PC-9 (cell line): Measurements from ENCODE around the gene CLDN4. TPM values are rescaled to one million over a fixed set of nuclear protein-coding genes. Genes with fewer than 3 reads are reported as not detected.

Experiments used
- BruUV-seq: library from RNA; stranded (reverse); fragments of 400-500 nt; replicated peaks from 2 replicates; lab custom pipeline; 2021; lab: Mats Ljungman, UMichigan
- CTCF ChIA-PET: fragments of 300-600 bp; sonication (Branson Sonifier 250); formaldehyde crosslinking; loops from one replicate; lab custom pipeline; 2022; ENCODE audit warnings: antibody characterized with exemption; lab: Charles Lee
- POLR2A ChIA-PET: fragments of 300-600 bp; sonication (Branson Sonifier 250); formaldehyde crosslinking; loops from one replicate; lab custom pipeline; 2022; ENCODE audit warnings: antibody characterized with exemption; ENCODE audit not compliant: unreplicated experiment; lab: Charles Lee
- DNase-seq, 2 experiments: peaks; one replicate each; pipeline versions ENCODE4 v3.0.0 to v3.0.0-alpha.2; 2015 to 2022; ENCODE audit warnings: mixed read lengths in 1 of 2
- H2AFZ ChIP-seq: fragments of 200-600 bp; sonication (generic); 2 replicates; pipeline ENCODE4 v1.8.1; 2017; ENCODE audit warnings: antibody characterized with exemption
- H3F3A ChIP-seq: fragments of 200-600 bp; sonication (generic); 2 replicates; pipeline ENCODE4 v1.8.1; 2017; ENCODE audit warnings: antibody characterized with exemption, mild to moderate bottlenecking, low read depth; ENCODE audit not compliant: insufficient read depth
- H3K27ac ChIP-seq: fragments of 200-600 bp; sonication (generic); 2 replicates; pipeline ENCODE4 v1.6.1; 2016; ENCODE audit warnings: mixed run types
- H3K27me3 ChIP-seq: fragments of 200-600 bp; sonication (generic); 2 replicates; pipeline ENCODE4 v1.6.1; 2016; ENCODE audit warnings: low read depth, mixed run types; ENCODE audit not compliant: insufficient read depth
- H3K36me3 ChIP-seq: fragments of 200-600 bp; sonication (generic); 2 replicates; pipeline ENCODE4 v1.6.1; 2016; ENCODE audit warnings: low read depth, mixed run types
- H3K4me1 ChIP-seq: fragments of 200-600 bp; sonication (generic); replicated peaks from 2 replicates; pipeline ENCODE4 v1.6.1; 2016; ENCODE audit warnings: mixed run types; ENCODE audit not compliant: insufficient read depth
- H3K4me2 ChIP-seq: fragments of 200-600 bp; sonication (generic); 2 replicates; pipeline ENCODE4 v1.6.1; 2017; ENCODE audit warnings: mixed run types
- H3K4me3 ChIP-seq: fragments of 200-600 bp; sonication (generic); 2 replicates; pipeline ENCODE4 v1.6.1; 2016; ENCODE audit warnings: mixed run types
- H3K79me2 ChIP-seq: fragments of 200-600 bp; sonication (generic); 2 replicates; pipeline ENCODE4 v1.6.1; 2017; ENCODE audit warnings: low read depth, mixed run types
- H3K9me2 ChIP-seq: fragments of 200-600 bp; sonication (generic); 2 replicates; pipeline ENCODE4 v1.8.1; 2017; ENCODE audit warnings: mild to moderate bottlenecking; ENCODE audit not compliant: insufficient read depth
- H3K9me3 ChIP-seq: fragments of 200-600 bp; sonication (generic); 2 replicates; pipeline ENCODE4 v1.8.1; 2016; ENCODE audit warnings: low read depth; ENCODE audit not compliant: insufficient read depth
- H4K20me1 ChIP-seq: fragments of 200-600 bp; sonication (generic); 2 replicates; pipeline ENCODE4 v1.8.1; 2017; ENCODE audit not compliant: insufficient read depth
- EZH2 ChIP-seq: fragments of 200-600 bp; sonication (generic); IDR thresholded peaks from 2 replicates; pipeline ENCODE4 v1.8.0; 2017; ENCODE audit warnings: antibody characterized with exemption, low read depth
- intact Hi-C: fragments of 100-400 bp; cut with micrococcal nuclease; formaldehyde crosslinking; loops from one replicate; pipeline ENCODE4 v1.10.0; 2022; ENCODE audit not compliant: unreplicated experiment
- total RNA-seq: library from RNA; stranded (reverse); gene quantifications from 2 replicates; pipeline ENCODE4 v1.2.3, GENCODE V29; 2021
- TF ChIP-seq, protein P1 (sequence below): fragments of 200-600 bp; sonication (generic); conservative IDR thresholded peaks from 2 replicates; pipeline ENCODE4 v1.6.1; 2017; ENCODE audit warnings: mixed run types, antibody characterized with exemption, mild to moderate bottlenecking, moderate library complexity

CLDN4 gene
- total RNA-seq, 1 experiment from 2014 or later, result 498 TPM

DNA sequence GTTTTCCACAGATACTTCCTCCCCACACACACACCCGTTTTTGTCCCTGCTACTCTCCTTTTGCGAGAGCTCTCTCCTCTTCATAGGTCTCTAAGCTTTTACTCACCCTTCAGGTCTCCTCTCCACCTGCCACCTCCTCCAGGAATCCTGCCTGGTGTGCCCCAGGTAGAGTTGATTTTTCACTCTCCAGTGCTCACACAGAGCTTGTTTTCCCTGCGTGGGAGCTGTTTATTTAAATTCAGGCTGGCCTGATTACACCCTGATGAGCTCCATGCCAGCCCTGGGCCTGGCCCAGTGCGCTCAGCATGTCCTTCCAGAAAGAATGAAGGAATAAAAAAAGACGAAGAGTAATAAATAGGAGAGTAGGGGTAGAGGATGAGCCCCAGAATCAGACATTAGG lies 7.5 kb upstream of the CLDN4 start:
- POLR2A ChIA-PET, result interaction anchor here (0.6 to 2.1 kb wide), 6 partner anchors 10 to 84 kb away, joined by 3 to 46 read pairs (median 8); partner anchors contain the start of gene ABHD11
- intact Hi-C loops, result loop anchor here (10.0 kb wide), 1 partner anchor 238 kb away; no protein-coding TSS in a partner anchor

DNA sequence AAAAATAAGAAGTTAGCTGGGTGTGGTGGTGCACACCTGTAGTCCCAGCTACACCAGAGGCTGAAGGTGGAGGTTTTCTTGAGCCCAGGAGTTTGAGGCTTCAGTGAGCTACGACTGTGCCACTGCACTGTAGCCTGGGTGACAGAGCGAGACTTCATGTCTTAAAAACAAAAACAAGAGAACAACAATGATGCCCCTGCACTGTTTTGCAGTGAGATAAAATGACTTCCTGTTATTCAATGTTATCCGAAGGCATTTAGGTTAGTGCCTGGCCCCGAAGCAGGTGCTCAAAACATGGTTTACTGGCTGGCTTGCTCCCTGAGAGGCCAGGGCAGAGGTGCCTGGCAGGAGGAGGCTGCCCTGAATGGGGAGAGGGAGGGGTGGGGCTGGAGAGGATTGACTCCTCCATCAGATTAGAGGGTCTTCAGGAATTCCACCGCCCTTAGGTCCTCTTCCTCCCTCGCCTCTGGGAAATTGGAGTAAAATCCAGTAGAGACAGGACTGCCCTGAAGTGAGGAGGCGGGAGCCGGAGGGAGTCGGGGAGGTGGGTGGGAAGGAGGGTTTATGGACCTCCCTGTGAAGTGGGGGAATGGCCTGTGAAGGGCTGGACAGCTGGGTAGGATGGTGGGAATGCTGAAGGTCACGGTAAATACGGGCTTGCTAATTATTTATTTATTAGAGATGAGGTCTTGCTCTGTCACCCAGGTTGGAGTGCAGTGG lies 6.8 kb upstream of the CLDN4 start:
- ChIA-PET POLR2A (interaction anchor here (0.6 to 2.1 kb wide), 4 partner anchors 9 to 302 kb away, joined by 3 to 41 read pairs (median 8); partner anchors contain the start of genes BAZ1B and TBL2), CTCF (no interaction called here)
- Histone ChIP-seq H3K9me2 (no peaks in the 10 kb centered on the region), H3K27me3 (no peaks in the 10 kb centered on the region), H4K20me1 (no peaks in the 10 kb centered on the region), H2AFZ (no peak overlapping the region), H3K4me1 (peaks cover 75% of the 10 kb centered on the region), H3K27ac (peak overlapping the region; percentile 99), H3K79me2 (peaks cover 5% of the 10 kb centered on the region), H3K4me3 (no peak overlapping the region), H3F3A (peaks cover 53% of the 10 kb centered on the region), H3K36me3 (no peaks in the 10 kb centered on the region), H3K9me3 (no peaks in the 10 kb centered on the region), H3K4me2 (peak overlapping the region; percentile 65)
- TF ChIP-seq, protein P1, sequence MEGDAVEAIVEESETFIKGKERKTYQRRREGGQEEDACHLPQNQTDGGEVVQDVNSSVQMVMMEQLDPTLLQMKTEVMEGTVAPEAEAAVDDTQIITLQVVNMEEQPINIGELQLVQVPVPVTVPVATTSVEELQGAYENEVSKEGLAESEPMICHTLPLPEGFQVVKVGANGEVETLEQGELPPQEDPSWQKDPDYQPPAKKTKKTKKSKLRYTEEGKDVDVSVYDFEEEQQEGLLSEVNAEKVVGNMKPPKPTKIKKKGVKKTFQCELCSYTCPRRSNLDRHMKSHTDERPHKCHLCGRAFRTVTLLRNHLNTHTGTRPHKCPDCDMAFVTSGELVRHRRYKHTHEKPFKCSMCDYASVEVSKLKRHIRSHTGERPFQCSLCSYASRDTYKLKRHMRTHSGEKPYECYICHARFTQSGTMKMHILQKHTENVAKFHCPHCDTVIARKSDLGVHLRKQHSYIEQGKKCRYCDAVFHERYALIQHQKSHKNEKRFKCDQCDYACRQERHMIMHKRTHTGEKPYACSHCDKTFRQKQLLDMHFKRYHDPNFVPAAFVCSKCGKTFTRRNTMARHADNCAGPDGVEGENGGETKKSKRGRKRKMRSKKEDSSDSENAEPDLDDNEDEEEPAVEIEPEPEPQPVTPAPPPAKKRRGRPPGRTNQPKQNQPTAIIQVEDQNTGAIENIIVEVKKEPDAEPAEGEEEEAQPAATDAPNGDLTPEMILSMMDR, result no peak
- no peak for TF ChIP-seq EZH2
- BruUV-seq, result no TSS peak
- intact Hi-C loops, result loop anchor here (10.0 kb wide), 1 partner anchor 239 kb away; no protein-coding TSS in a partner anchor
- no peak for DNase-seq

More for the DNA sequence above, 7.5 kb upstream of the CLDN4 start:
- Histone ChIP-seq H2AFZ (no peak overlapping the region), H3K27me3 (no peaks in the 10 kb centered on the region), H3F3A (peaks cover 46% of the 10 kb centered on the region), H3K36me3 (no peaks in the 10 kb centered on the region), H3K9me2 (no peaks in the 10 kb centered on the region), H3K27ac (peak overlapping the region; percentile 99), H3K79me2 (no peaks in the 10 kb centered on the region), H4K20me1 (no peaks in the 10 kb centered on the region), H3K4me3 (no peak overlapping the region), H3K9me3 (no peaks in the 10 kb centered on the region), H3K4me2 (peak overlapping the region; percentile 65), H3K4me1 (peaks cover 67% of the 10 kb centered on the region)
- DNase-seq, result no peak
- CTCF ChIA-PET, result interaction anchor here (0.7 to 1.2 kb wide), 2 partner anchors 26 to 38 kb away, joined by 4 read pairs; no protein-coding TSS in a partner anchor
- TF ChIP-seq, protein P1, result no peak
- no peak for TF ChIP-seq EZH2
- TSS peak; percentile 81 for BruUV-seq

DNA sequence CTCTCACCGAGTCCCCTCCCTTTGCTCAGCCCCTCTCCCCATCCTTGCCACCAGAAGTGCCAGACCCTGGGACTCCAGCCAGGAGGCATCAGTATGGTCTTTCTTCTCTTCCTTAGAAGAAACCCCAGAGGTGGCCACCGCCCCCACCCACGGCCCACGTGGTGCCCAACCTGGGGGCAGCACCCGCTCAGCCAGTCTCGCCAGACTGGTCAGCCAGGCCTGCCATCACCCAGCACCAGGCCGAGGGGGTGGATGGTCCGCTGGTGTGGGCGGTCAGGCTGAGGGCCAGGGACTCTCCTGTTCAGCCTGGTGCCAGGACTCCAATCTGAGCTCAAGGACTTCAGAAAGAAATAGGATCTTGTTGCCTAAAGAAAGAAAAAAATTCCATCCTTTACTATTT lies 5.8 kb upstream of the CLDN4 start:
- CTCF ChIA-PET, result no interaction called here
- no peaks in the 10 kb centered on the region for H3K9me3 ChIP-seq
- H3K27ac ChIP-seq, result peak overlapping the region; percentile 99

More for the DNA sequence above, 5.8 kb upstream of the CLDN4 start:
- Histone ChIP-seq H3K79me2 (peaks cover 11% of the 10 kb centered on the region), H2AFZ (no peak overlapping the region), H3F3A (peaks cover 60% of the 10 kb centered on the region), H3K4me1 (peaks cover 82% of the 10 kb centered on the region), H3K9me2 (no peaks in the 10 kb centered on the region), H3K4me2 (peak overlapping the region; percentile 43), H3K27me3 (no peaks in the 10 kb centered on the region), H3K4me3 (no peak overlapping the region), H3K36me3 (no peaks in the 10 kb centered on the region), H4K20me1 (no peaks in the 10 kb centered on the region)
- DNase-seq, result peak; percentile 66 to 93
- no TSS peak for BruUV-seq
- TF ChIP-seq, protein P1, result no peak
- POLR2A ChIA-PET, result interaction anchor here (0.5 to 1.3 kb wide), 4 partner anchors 15 to 247 kb away, joined by 4 to 9 read pairs (median 6); partner anchors contain the start of gene TBL2
- intact Hi-C loops, result loop anchor here (10.0 kb wide), 1 partner anchor 240 kb away; no protein-coding TSS in a partner anchor
